ENCODE results near the gene TYROBP.

DNA sequence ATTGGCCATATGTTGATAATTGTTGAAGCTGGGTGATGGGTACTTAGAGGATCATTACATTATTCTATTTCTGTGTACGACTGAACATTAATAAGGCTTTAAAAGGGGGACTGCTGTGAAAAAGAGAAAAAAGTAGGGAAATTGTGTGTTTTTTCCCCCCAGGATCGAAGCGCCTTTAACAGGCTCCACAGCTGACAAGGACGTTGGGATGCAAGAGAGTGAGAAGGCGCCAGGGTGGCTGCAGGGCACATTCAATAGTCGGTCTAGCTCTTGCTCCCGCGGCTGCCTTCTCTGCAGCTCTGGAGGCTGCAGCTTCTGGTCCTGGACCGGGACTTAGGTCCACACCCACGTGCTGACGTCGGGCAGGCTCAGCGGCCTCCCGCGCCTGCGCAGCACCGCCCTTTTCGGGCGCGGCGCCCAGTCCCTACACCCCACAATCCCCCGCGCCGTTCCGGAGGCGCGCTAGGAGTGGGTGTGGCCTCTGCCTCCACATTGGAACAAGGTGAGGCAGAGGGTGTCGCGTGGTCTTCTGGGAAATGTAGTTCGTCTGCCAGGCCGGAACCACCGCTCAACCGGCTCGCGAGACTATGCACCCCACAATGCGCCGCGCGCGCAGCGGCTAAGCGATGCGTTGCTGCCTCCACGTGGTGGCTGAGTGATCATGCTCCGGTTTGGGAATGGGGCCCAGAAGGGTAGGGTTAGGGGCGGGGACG lies 23.2 kb upstream of the TYROBP start:
- TF ChIP-seq, protein P1, sequence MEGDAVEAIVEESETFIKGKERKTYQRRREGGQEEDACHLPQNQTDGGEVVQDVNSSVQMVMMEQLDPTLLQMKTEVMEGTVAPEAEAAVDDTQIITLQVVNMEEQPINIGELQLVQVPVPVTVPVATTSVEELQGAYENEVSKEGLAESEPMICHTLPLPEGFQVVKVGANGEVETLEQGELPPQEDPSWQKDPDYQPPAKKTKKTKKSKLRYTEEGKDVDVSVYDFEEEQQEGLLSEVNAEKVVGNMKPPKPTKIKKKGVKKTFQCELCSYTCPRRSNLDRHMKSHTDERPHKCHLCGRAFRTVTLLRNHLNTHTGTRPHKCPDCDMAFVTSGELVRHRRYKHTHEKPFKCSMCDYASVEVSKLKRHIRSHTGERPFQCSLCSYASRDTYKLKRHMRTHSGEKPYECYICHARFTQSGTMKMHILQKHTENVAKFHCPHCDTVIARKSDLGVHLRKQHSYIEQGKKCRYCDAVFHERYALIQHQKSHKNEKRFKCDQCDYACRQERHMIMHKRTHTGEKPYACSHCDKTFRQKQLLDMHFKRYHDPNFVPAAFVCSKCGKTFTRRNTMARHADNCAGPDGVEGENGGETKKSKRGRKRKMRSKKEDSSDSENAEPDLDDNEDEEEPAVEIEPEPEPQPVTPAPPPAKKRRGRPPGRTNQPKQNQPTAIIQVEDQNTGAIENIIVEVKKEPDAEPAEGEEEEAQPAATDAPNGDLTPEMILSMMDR (IDR thresholded peaks at IDR 0.05): peak; percentile 57 to 99 (median 97)
- TF ChIP-seq POLR2A (IDR thresholded peaks at IDR 0.05): peak; percentile 80 to 85
